Endodermal cell (in vitro differentiated cells): Measurements from ENCODE around the gene SYP. TPM values are rescaled to one million over a fixed set of nuclear protein-coding genes. Genes with fewer than 3 reads are reported as not detected.

ENCODE experiments used
- DNase-seq: peaks from one replicate; pipeline ENCODE4 v3.0.0-alpha.2; 2017
- H3K27ac ChIP-seq: 2 replicates; pipeline ENCODE4 v1.5.1; 2013; ENCODE audit warnings: mild to moderate bottlenecking, low read depth, low read length, moderate library complexity
- H3K27me3 ChIP-seq: 2 replicates; pipeline ENCODE4 v1.6.1; 2013; ENCODE audit warnings: mild to moderate bottlenecking, low read length, moderate library complexity; ENCODE audit not compliant: insufficient read depth, control insufficient read depth, poor library complexity, severe bottlenecking
- H3K36me3 ChIP-seq: 2 replicates; pipeline ENCODE4 v1.7.0; 2013; ENCODE audit warnings: mild to moderate bottlenecking, low read length, moderate library complexity; ENCODE audit not compliant: control insufficient read depth, insufficient read depth
- H3K4me1 ChIP-seq: one replicate; pipeline ENCODE4 v1.7.0; 2013; ENCODE audit warnings: low read length; ENCODE audit not compliant: control insufficient read depth, insufficient read depth
- H3K4me3 ChIP-seq: 2 replicates; pipeline ENCODE4 v1.5.1; 2013; ENCODE audit warnings: mild to moderate bottlenecking, low read length, moderate library complexity
- H3K9ac ChIP-seq: 2 replicates; pipeline ENCODE4 v1.6.1; 2013; ENCODE audit warnings: mild to moderate bottlenecking, low read length, moderate library complexity; ENCODE audit not compliant: poor library complexity, severe bottlenecking; ENCODE audit errors: extremely low read depth
- H3K9me3 ChIP-seq: 2 replicates; pipeline ENCODE4 v1.6.1; 2013; ENCODE audit warnings: mild to moderate bottlenecking, low read length, moderate library complexity; ENCODE audit not compliant: control insufficient read depth
- H3K27ac Mint-ChIP-seq: 2 replicates; pipeline ENCODE4 v1.8.0; 2020; ENCODE audit warnings: mixed read lengths
- H3K27me3 Mint-ChIP-seq: 2 replicates; pipeline ENCODE4 v1.8.0; 2021; ENCODE audit warnings: mild to moderate bottlenecking, mixed read lengths; ENCODE audit not compliant: insufficient read depth
- H3K36me3 Mint-ChIP-seq: 2 replicates; pipeline ENCODE4 v1.8.0; 2020; ENCODE audit warnings: low read depth, mixed read lengths
- H3K4me1 Mint-ChIP-seq: 2 replicates; pipeline ENCODE4 v1.8.0; 2020; ENCODE audit warnings: mixed read lengths
- H3K4me3 Mint-ChIP-seq: 2 replicates; pipeline ENCODE4 v1.8.0; 2020; ENCODE audit warnings: mild to moderate bottlenecking, moderate library complexity, mixed read lengths
- H3K9me3 Mint-ChIP-seq: 2 replicates; pipeline ENCODE4 v1.8.0; 2020; ENCODE audit warnings: mild to moderate bottlenecking, mixed read lengths
- WGBS, 2 experiments: methylation state at CpG; one replicate each; pipeline versions ENCODE4 v1.1.5 to v1.1.7; 2013; ENCODE audit warnings: missing lambda C conversion rate in 2 of 2, mixed read lengths in 1 of 2; ENCODE audit not compliant: insufficient coverage in 1 of 2, insufficient read length in 1 of 2; 5-methylcytosine and 5-hydroxymethylcytosine counted together
- total RNA-seq, 2 donors: library from RNA; stranded (reverse); fragmentation: NEBNext Ultra II Directional in 1 of 2; extraction: Animal tissue kit (Norgen Biotek cat#: 25700) in 1 of 2; gene quantifications; 2 replicates in 1 of 2; 3 replicates in 1 of 2; pipeline ENCODE4 v1.2.1, GENCODE V29; 2021
- TF ChIP-seq, protein P1 (sequence below): fragments of 200-600 bp; sonication (generic); conservative IDR thresholded peaks from 2 replicates; pipeline ENCODE4 v1.5.0; 2021; ENCODE audit warnings: antibody characterized with exemption, mild to moderate bottlenecking

The SYP gene
- total RNA-seq, 2 donors from 2014 or later = 0.48 to 0.51 TPM

DNA sequence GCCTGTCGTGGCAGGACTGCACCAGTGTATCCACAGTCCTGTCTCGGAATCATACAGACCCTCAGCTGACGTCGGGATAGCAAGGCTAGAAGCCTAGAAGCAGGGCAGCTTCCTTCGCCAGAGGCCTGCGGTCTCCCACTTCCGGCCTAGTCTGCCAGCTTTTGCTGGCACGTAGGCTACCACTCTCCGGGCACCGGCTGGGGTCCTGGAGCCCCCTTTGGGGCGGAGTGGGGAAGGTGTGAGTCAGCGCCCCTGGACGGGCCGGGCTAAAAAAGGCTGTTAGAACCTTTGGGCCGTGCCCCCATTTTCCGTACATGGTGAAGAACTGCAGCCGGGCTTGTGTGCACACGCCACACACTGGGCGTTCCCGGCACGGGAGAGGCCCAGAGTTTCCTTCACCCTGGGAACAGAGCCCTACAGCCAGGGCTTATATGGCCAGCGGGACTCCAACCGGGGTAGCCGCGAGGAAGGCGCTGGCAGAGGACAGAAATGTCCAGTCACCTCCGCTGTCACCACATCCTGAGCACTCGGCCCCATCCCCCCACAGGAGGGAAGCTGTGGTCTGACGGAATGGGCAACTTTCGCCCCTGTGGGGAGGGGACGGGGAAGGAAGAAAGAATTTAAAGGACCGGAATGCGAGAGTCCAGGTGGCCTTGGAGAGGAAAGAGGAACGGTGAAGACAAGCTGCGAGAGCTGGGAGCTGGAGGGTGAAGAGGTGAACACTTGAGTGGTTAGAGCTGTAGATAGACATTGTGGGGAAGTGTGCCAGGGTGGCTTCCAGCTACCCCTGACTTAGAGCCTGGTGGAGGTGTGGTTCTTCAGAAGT is 32.9 kb downstream of the SYP start:
- peak overlapping the region; percentile 45 for H3K4me3 Mint-ChIP-seq
- no peak overlapping the region for H3K4me3 ChIP-seq
- H3K9me3 Mint-ChIP-seq = peaks cover 59% of the 10 kb centered on the region
- no peaks in the 10 kb centered on the region for H3K36me3 ChIP-seq
- no peak overlapping the region for H3K27ac Mint-ChIP-seq
- TF ChIP-seq, protein P1, sequence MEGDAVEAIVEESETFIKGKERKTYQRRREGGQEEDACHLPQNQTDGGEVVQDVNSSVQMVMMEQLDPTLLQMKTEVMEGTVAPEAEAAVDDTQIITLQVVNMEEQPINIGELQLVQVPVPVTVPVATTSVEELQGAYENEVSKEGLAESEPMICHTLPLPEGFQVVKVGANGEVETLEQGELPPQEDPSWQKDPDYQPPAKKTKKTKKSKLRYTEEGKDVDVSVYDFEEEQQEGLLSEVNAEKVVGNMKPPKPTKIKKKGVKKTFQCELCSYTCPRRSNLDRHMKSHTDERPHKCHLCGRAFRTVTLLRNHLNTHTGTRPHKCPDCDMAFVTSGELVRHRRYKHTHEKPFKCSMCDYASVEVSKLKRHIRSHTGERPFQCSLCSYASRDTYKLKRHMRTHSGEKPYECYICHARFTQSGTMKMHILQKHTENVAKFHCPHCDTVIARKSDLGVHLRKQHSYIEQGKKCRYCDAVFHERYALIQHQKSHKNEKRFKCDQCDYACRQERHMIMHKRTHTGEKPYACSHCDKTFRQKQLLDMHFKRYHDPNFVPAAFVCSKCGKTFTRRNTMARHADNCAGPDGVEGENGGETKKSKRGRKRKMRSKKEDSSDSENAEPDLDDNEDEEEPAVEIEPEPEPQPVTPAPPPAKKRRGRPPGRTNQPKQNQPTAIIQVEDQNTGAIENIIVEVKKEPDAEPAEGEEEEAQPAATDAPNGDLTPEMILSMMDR = no peak
- H3K4me1 Mint-ChIP-seq = no peaks in the 10 kb centered on the region
- no peaks in the 10 kb centered on the region for H3K9me3 ChIP-seq
- H3K27me3 ChIP-seq = peaks cover 51% of the 10 kb centered on the region
- H3K27me3 Mint-ChIP-seq = peaks cover 63% of the 10 kb centered on the region
- peak; percentile 53 for DNase-seq
- 31 to 34% methylated on average over 7 to 33 of the region's 35 CpGs for WGBS, 2 experiments
- no peak overlapping the region for H3K9ac ChIP-seq
- H3K27ac ChIP-seq = no peak overlapping the region
- no peaks in the 10 kb centered on the region for H3K4me1 ChIP-seq
- no peaks in the 10 kb centered on the region for H3K36me3 Mint-ChIP-seq

DNA sequence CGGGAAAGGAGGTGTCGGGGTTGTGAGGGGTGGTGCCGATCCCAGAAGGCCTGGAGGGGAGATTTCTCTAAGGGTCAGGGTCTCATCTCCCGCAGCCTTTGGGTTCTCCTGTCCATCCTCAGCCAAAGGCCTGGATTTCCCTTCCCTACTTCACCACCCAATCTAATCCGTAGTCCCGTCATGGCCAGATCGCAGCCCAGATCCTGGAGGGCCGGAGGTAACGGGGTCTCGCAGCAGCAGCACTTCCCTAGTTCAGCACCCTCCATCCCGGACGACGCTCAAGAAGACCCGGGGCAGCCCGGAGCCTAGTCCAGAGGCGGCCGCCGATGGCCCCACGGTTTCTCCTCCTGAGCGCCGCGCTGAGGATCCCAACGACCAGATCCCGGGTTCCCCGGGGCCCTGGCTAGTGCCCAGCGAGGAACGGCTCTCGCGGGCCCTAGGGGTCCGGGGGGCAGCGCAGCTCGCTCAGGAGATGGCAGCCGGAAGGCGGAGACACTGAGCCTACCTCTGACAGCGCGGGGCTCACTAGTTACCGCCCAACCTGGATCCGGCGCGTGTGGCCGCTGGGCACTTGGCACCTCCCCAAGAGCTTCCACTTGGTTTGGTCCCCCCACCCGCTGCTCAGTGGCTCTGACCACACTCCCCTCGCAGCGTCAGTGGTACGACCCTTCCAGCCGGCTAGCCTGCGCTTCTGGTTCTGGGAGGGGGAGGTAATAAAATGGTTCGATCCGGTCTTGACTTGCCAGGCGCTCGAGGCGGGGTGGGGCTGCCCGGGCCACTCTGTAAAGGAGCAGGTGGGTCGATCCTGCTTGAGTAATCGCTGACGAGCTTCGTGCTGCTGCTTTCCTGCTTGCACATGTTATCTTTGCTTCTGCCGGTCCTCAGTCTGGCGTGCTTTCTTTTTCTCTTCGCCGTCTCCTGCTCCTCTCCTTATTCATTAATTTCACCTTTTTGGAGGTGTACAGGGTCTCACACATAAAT is 33.8 kb downstream of the SYP start:
- WGBS, 2 experiments = 4 to 14% methylated on average over 5 to 56 of the region's 61 CpGs
- no peak overlapping the region for H3K9ac ChIP-seq

More for the DNA sequence above, 33.8 kb downstream of the SYP start:
- Mint-ChIP-seq H3K27me3 (peaks cover 61% of the 10 kb centered on the region), H3K4me1 (no peaks in the 10 kb centered on the region), H3K4me3 (peak overlapping the region; percentile 45), H3K9me3 (peaks cover 64% of the 10 kb centered on the region), H3K27ac (no peak overlapping the region), H3K36me3 (no peaks in the 10 kb centered on the region)
- Histone ChIP-seq H3K36me3 (no peaks in the 10 kb centered on the region), H3K4me3 (no peak overlapping the region), H3K9me3 (no peaks in the 10 kb centered on the region), H3K27ac (no peak overlapping the region), H3K27me3 (peaks cover 42% of the 10 kb centered on the region), H3K4me1 (no peaks in the 10 kb centered on the region)
- TF ChIP-seq, protein P1 = peak; percentile 54
- peak; percentile 94 for DNase-seq
